ENCODE data around the gene POU2F1.

The POU2F1 gene

DNA sequence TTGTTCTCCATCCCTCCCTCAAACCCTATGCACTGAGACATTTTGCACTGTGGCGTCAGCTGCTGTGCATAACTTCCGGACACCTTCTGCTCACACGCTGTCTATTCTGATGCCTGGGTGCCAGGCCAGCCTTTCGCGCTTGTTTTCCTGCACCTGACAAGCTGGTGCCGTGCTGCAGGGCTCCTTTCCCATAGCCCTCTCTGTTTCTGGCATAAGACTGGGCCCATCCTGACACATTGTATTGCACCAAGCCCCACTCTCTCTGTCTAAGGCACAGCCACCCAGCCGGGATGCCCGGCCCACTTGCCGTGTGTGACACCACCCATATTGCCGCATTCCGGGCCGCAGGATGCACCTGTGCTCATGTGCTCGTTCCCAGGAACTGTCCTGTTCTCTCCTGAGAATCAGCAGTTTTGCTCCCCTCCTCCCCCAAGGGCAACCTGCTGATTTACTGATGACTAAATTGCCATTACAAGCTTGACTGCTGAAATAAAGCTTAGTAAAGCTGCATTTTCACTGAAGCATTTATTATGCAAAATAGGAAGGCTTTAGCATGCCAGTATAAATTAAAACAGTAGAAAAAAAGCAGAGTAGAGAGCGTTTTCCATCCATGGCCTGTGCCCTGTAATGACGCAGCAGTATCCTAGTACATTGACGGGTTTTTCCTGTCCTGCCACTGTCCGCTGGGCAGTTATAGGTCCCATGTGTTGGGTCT is 209.6 kb downstream of the POU2F1 start:
- H3K4me1 ChIP-seq (ENCODE audit: control insufficient read depth, insufficient read depth, low read length) = no peaks in the 10 kb centered on the region

DNA sequence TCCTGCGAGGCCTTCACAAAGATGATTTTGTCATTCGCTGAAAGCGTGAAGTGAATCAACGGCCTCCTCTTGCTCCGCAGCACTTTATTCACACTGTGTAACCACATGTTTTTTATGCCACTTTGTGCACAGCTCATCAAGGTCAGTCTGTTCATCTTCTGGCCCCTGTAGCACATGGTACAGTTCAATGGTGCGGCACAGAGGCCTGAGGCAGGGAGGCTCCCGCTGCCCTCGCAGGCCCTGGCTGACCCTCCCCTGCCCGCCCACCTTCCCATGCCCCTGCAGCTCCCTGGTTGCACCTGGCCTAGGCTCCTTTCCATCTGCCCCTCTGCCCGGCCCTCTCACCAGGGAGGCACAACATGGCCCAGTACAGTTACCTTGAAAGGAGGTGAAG is 210.2 kb downstream of the POU2F1 start:
- H3K4me3 ChIP-seq (ENCODE audit: low read length) = no peak overlapping the region
- no peak overlapping the region for H3K27ac ChIP-seq (ENCODE audit: low read depth, low read length)
- H3K36me3 ChIP-seq (ENCODE audit: control insufficient read depth, insufficient read depth, low read length) = no peaks in the 10 kb centered on the region
- H3K4me1 ChIP-seq (ENCODE audit: control insufficient read depth, insufficient read depth, low read length) = no peaks in the 10 kb centered on the region
- H3K9ac ChIP-seq (ENCODE audit: low read length) = no peak overlapping the region
- H3K27me3 ChIP-seq (ENCODE audit: control insufficient read depth, insufficient read depth, low read length) = no peaks in the 10 kb centered on the region

More for the DNA sequence above, 209.6 kb downstream of the POU2F1 start:
- no peaks in the 10 kb centered on the region for H3K27me3 ChIP-seq (ENCODE audit: control insufficient read depth, insufficient read depth, low read length)
- H3K4me3 ChIP-seq (ENCODE audit: low read length) = no peak overlapping the region
- no peaks in the 10 kb centered on the region for H3K36me3 ChIP-seq (ENCODE audit: control insufficient read depth, insufficient read depth, low read length)
- H3K9ac ChIP-seq (ENCODE audit: low read length) = no peak overlapping the region
- no peak overlapping the region for H3K27ac ChIP-seq (ENCODE audit: low read depth, low read length)

- no peak overlapping the region for H3K4me3 ChIP-seq (ENCODE audit: low read length)
- no peak overlapping the region for H3K9ac ChIP-seq (ENCODE audit: low read length)
- H3K36me3 ChIP-seq (ENCODE audit: control insufficient read depth, insufficient read depth, low read length) = no peaks in the 10 kb centered on the region
- no peaks in the 10 kb centered on the region for H3K4me1 ChIP-seq (ENCODE audit: control insufficient read depth, insufficient read depth, low read length)
- no peaks in the 10 kb centered on the region for H3K27me3 ChIP-seq (ENCODE audit: control insufficient read depth, insufficient read depth, low read length)
- no peak overlapping the region for H3K27ac ChIP-seq (ENCODE audit: low read depth, low read length)
Observed at GRCh38 chr1:167431261-167431908, 210.7 kb downstream of the POU2F1 start.

- H3K9ac ChIP-seq (ENCODE audit: low read length) = no peak overlapping the region
- H3K36me3 ChIP-seq (ENCODE audit: control insufficient read depth, insufficient read depth, low read length) = no peaks in the 10 kb centered on the region
- H3K27ac ChIP-seq (ENCODE audit: low read depth, low read length) = no peak overlapping the region
- no peak overlapping the region for H3K4me3 ChIP-seq (ENCODE audit: low read length)
- no peaks in the 10 kb centered on the region for H3K27me3 ChIP-seq (ENCODE audit: control insufficient read depth, insufficient read depth, low read length)
- no peaks in the 10 kb centered on the region for H3K4me1 ChIP-seq (ENCODE audit: control insufficient read depth, insufficient read depth, low read length)
Observed at GRCh38 chr1:167431909-167432650, 211.4 kb downstream of the POU2F1 start.

DNA sequence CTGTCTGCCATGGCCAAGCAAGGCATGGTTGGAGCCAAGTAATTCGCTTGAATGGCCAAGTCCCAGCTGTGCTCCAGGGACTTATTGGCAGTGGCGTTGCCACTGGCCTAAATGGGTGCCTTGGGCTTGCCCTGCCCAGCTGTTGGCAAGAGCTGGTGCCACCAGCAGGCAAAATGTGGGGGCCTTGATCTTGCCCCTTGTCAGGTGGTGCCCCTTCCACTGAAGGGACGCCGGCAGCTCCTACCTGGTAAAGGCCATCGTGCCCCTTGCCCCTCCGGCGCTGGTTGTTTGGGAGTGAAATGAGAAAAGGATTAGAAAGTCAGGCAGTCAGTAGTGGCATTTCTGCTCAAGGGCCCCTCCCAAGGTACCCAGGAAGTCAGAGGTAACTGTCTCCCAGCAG is 212.1 kb downstream of the POU2F1 start:
- H3K36me3 ChIP-seq (ENCODE audit: control insufficient read depth, insufficient read depth, low read length) = no peaks in the 10 kb centered on the region
- no peaks in the 10 kb centered on the region for H3K4me1 ChIP-seq (ENCODE audit: control insufficient read depth, insufficient read depth, low read length)
- H3K9ac ChIP-seq (ENCODE audit: low read length) = no peak overlapping the region
- no peak overlapping the region for H3K4me3 ChIP-seq (ENCODE audit: low read length)
- no peak overlapping the region for H3K27ac ChIP-seq (ENCODE audit: low read depth, low read length)
- H3K27me3 ChIP-seq (ENCODE audit: control insufficient read depth, insufficient read depth, low read length) = no peaks in the 10 kb centered on the region

DNA sequence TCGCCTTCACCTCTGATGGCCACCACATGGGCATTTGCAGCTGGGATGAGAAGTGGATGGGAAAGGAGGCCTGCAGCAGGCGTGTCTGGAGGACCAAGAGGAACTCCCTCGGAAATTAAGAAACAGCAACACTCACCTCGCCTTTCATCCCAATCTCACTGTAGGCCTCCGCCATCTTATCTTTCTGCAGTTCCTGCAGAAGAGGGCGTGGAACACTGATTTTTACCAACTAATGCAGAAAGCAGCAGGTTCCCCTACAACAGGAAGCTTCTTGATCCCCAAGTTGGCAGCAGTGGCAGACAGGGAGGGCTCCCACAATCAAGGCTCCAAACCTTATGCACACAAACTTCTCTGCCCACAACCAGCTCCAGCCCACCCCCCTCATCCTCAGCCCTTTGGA is 213.2 kb downstream of the POU2F1 start:
- Histone ChIP-seq H3K4me1 (ENCODE audit: control insufficient read depth, insufficient read depth, low read length) (no peaks in the 10 kb centered on the region), H3K27me3 (ENCODE audit: control insufficient read depth, insufficient read depth, low read length) (no peaks in the 10 kb centered on the region), H3K4me3 (ENCODE audit: low read length) (no peak overlapping the region), H3K9ac (ENCODE audit: low read length) (no peak overlapping the region), H3K27ac (ENCODE audit: low read depth, low read length) (no peak overlapping the region), H3K36me3 (ENCODE audit: control insufficient read depth, insufficient read depth, low read length) (no peaks in the 10 kb centered on the region)

GRCh38 chr1:167434306-167434705 is 213.6 kb downstream of the POU2F1 start:
- H3K27me3 ChIP-seq (ENCODE audit: control insufficient read depth, insufficient read depth, low read length) = no peaks in the 10 kb centered on the region
- no peaks in the 10 kb centered on the region for H3K36me3 ChIP-seq (ENCODE audit: control insufficient read depth, insufficient read depth, low read length)

GRCh38 chr1:167435484-167435883 is 214.8 kb downstream of the POU2F1 start:
- Histone ChIP-seq H3K36me3 (ENCODE audit: control insufficient read depth, insufficient read depth, low read length) (no peaks in the 10 kb centered on the region), H3K4me3 (ENCODE audit: low read length) (no peak overlapping the region), H3K27me3 (ENCODE audit: control insufficient read depth, insufficient read depth, low read length) (no peaks in the 10 kb centered on the region), H3K27ac (ENCODE audit: low read depth, low read length) (no peak overlapping the region), H3K4me1 (ENCODE audit: control insufficient read depth, insufficient read depth, low read length) (peaks cover 2% of the 10 kb centered on the region), H3K9ac (ENCODE audit: low read length) (no peak overlapping the region)

More at GRCh38 chr1:167434306-167434705, 213.6 kb downstream of the POU2F1 start:
- Histone ChIP-seq H3K9ac (ENCODE audit: low read length) (no peak overlapping the region), H3K4me3 (ENCODE audit: low read length) (no peak overlapping the region), H3K4me1 (ENCODE audit: control insufficient read depth, insufficient read depth, low read length) (peaks cover 2% of the 10 kb centered on the region), H3K27ac (ENCODE audit: low read depth, low read length) (no peak overlapping the region)

DNA sequence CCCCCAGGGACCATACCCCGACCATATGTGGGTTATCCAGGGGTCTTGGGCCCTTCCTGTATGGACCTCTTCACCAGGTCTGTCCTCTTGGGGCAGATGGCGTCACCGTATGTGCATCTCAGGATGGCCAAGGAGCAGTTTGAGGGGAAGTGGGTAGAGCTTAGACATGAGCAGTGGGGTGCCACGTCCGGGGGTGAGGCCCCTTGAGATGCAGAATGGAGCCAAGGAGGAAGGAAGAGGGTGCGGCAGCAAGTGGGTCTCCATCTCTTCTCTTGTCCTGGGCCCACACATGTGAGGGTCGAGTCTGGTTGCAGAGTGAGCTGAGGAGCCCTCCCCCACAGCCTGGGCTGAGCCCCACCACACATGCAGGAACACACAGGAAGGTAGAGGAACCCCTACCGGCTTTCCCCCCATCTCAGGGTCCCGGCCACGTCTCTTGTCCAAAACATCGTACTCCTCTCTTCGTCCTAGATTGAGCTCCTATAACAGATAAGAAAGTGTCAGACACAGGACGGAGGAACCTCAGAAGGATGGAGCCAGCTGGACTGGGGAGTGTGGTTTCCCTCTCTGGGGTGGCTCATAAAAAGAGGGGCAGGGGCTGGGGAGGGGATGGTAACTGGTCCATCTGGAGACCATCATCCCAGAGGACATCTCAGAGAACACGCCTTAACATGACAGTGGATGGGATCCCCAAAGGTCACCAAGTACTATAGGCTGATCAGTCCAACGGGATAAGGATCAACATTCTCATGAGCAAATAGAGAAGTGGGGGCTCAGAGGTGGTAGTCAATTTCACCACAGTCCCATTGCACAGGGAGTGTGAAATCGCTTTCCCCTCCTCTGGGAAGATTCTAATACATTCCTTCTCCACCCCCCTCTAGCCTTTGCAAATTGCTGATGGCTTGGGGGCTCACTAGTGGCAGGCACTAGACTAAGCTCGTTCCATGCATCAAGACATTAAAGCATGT is 217.8 kb downstream of the POU2F1 start:
- no peaks in the 10 kb centered on the region for H3K27me3 ChIP-seq (ENCODE audit: control insufficient read depth, insufficient read depth, low read length)
- no peak overlapping the region for H3K9ac ChIP-seq (ENCODE audit: low read length)
- no peak overlapping the region for H3K27ac ChIP-seq (ENCODE audit: low read depth, low read length)
- peaks cover 2% of the 10 kb centered on the region for H3K4me1 ChIP-seq (ENCODE audit: control insufficient read depth, insufficient read depth, low read length)
- no peaks in the 10 kb centered on the region for H3K36me3 ChIP-seq (ENCODE audit: control insufficient read depth, insufficient read depth, low read length)
- no peak overlapping the region for H3K4me3 ChIP-seq (ENCODE audit: low read length)

- no peak overlapping the region for H3K9ac ChIP-seq (ENCODE audit: low read length)
- H3K36me3 ChIP-seq (ENCODE audit: control insufficient read depth, insufficient read depth, low read length) = no peaks in the 10 kb centered on the region
- H3K27ac ChIP-seq (ENCODE audit: low read depth, low read length) = no peak overlapping the region
- peaks cover 2% of the 10 kb centered on the region for H3K4me1 ChIP-seq (ENCODE audit: control insufficient read depth, insufficient read depth, low read length)
- no peaks in the 10 kb centered on the region for H3K27me3 ChIP-seq (ENCODE audit: control insufficient read depth, insufficient read depth, low read length)
- peak overlapping the region; percentile 51 for H3K4me3 ChIP-seq (ENCODE audit: low read length)
Observed at GRCh38 chr1:167439301-167439988, 218.8 kb downstream of the POU2F1 start.

DNA sequence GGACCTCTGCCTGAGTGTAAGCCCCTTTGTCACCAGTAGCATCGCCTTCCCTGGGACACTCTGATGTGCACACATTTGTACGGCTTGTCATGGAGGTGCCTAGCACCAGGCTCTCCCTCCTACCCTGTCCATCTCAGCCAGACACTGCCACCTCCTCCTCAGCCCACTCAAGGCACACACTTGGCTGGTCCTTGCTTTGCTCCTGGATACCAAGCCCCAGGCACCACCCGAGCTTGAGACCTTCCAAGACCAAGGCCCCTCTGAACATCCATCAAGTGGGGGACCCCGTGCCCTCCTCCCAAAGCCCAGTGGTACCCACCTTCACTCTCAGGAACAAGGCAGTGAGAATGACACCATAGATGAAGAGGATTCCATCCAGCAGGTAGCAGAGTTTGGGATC is 219.7 kb downstream of the POU2F1 start:
- H3K9ac ChIP-seq (ENCODE audit: low read length) = no peak overlapping the region
- no peak overlapping the region for H3K4me3 ChIP-seq (ENCODE audit: low read length)
- H3K27me3 ChIP-seq (ENCODE audit: control insufficient read depth, insufficient read depth, low read length) = no peaks in the 10 kb centered on the region
- H3K4me1 ChIP-seq (ENCODE audit: control insufficient read depth, insufficient read depth, low read length) = peaks cover 2% of the 10 kb centered on the region
- H3K27ac ChIP-seq (ENCODE audit: low read depth, low read length) = no peak overlapping the region
- no peaks in the 10 kb centered on the region for H3K36me3 ChIP-seq (ENCODE audit: control insufficient read depth, insufficient read depth, low read length)

Measured in rectal smooth muscle tissue (tissue), 1 donor.